Osteoblast (primary cell): Measurements from ENCODE around the gene SYT15. TPM values are rescaled to one million over a fixed set of nuclear protein-coding genes. Genes with fewer than 3 reads are reported as not detected.
"Not testable (repeated sequence)": the region's sequence is repeated elsewhere in the genome, so short reads cannot be mapped to it uniquely, and the experiment has no call there.

Experiments
- DNase-seq: peaks from one replicate; pipeline ENCODE4 v3.0.0; 2011; ENCODE audit warnings: low spot score, mixed read lengths; ENCODE audit not compliant: insufficient read length; ENCODE audit errors: missing footprints
- H2AFZ ChIP-seq: 2 replicates; pipeline ENCODE4 v1.6.0; 2011; ENCODE audit warnings: mild to moderate bottlenecking, low read length
- H3K27ac ChIP-seq: 2 replicates; pipeline ENCODE4 v1.5.1; 2011; ENCODE audit warnings: mild to moderate bottlenecking, low read depth, low read length, moderate library complexity
- H3K27me3 ChIP-seq: 2 replicates; pipeline ENCODE4 v1.6.0; 2012; ENCODE audit warnings: mild to moderate bottlenecking, control low read depth, inconsistent platforms, low read length, moderate library complexity; ENCODE audit not compliant: insufficient read depth
- H3K36me3 ChIP-seq: 2 replicates; pipeline ENCODE4 v1.5.1; 2011; ENCODE audit warnings: mild to moderate bottlenecking, low read length, control low read depth, moderate library complexity; ENCODE audit not compliant: insufficient read depth
- H3K4me1 ChIP-seq: 2 replicates; pipeline ENCODE4 v1.5.1; 2011; ENCODE audit warnings: mild to moderate bottlenecking, low read length, control low read depth, moderate library complexity; ENCODE audit not compliant: insufficient read depth
- H3K4me2 ChIP-seq: 2 replicates; pipeline ENCODE4 v1.6.0; 2011; ENCODE audit warnings: mild to moderate bottlenecking, low read length; ENCODE audit not compliant: insufficient read depth
- H3K4me3 ChIP-seq: fragments of 200-600 bp; sonication (generic); 3 replicates; pipeline ENCODE4 v1.5.1; 2012; ENCODE audit warnings: mild to moderate bottlenecking, low read length, inconsistent platforms; ENCODE audit not compliant: insufficient read depth
- H3K79me2 ChIP-seq: 2 replicates; pipeline ENCODE4 v1.6.0; 2012; ENCODE audit warnings: mild to moderate bottlenecking, low read length, control low read depth, inconsistent platforms; ENCODE audit not compliant: insufficient read depth
- H3K9me3 ChIP-seq: 2 replicates; pipeline ENCODE4 v1.5.1; 2011; ENCODE audit warnings: low read depth, low read length, control low read depth
- H4K20me1 ChIP-seq: 2 replicates; pipeline ENCODE4 v1.6.0; 2012; ENCODE audit warnings: mild to moderate bottlenecking, low read length, control low read depth; ENCODE audit not compliant: insufficient read depth
- CTCF ChIP-seq: IDR thresholded peaks from 2 replicates; pipeline ENCODE4 v1.5.1; 2011; ENCODE audit warnings: mild to moderate bottlenecking, low read depth, low read length, moderate library complexity; ENCODE audit errors: extremely low read depth
- total RNA-seq: library from RNA; depleted of rRNA; stranded (reverse); fragments of >200 nt; gene quantifications from 2 replicates; pipeline ENCODE4 v1.2.3, GENCODE V29; 2012

SYT15 gene
- total RNA-seq, 1 donor: under 0.01 TPM

- Histone ChIP-seq H2AFZ (no peak overlapping the region), H3K4me2 (no peak overlapping the region), H4K20me1 (peaks cover 4% of the 10 kb centered on the region), H3K27ac (no peak overlapping the region), H3K36me3 (no peaks in the 10 kb centered on the region), H3K4me3 (no peak overlapping the region), H3K9me3 (no peaks in the 10 kb centered on the region), H3K79me2 (no peaks in the 10 kb centered on the region), H3K27me3 (peaks cover 45% of the 10 kb centered on the region), H3K4me1 (no peaks in the 10 kb centered on the region)
- no peak for TF ChIP-seq CTCF
- no peak for DNase-seq
Measured at GRCh38 chr10:46560381-46560780, 18.5 kb upstream of the SYT15 start.

GRCh38 chr10:46560952-46561351, 18.0 kb upstream of the SYT15 start:
- Histone ChIP-seq H3K27me3 (peaks cover 40% of the 10 kb centered on the region), H3K4me2 (no peak overlapping the region), H3K4me1 (no peaks in the 10 kb centered on the region), H3K4me3 (no peak overlapping the region), H3K79me2 (no peaks in the 10 kb centered on the region), H3K36me3 (no peaks in the 10 kb centered on the region), H3K9me3 (no peaks in the 10 kb centered on the region), H4K20me1 (peaks cover 4% of the 10 kb centered on the region), H2AFZ (no peak overlapping the region), H3K27ac (no peak overlapping the region)
- no peak for TF ChIP-seq CTCF
- no peak for DNase-seq

GRCh38 chr10:46565591-46566332, 13.2 kb upstream of the SYT15 start:
- TF ChIP-seq CTCF: peak; percentile 51
- H3K9me3 ChIP-seq, H3K79me2 ChIP-seq, H3K4me2 ChIP-seq, H3K27ac ChIP-seq, DNase-seq, H4K20me1 ChIP-seq, H3K4me1 ChIP-seq, H3K36me3 ChIP-seq, H3K27me3 ChIP-seq, H3K4me3 ChIP-seq, H2AFZ ChIP-seq: not testable (repeated sequence)

GRCh38 chr10:46567151-46567550, 11.8 kb upstream of the SYT15 start:
- not testable (repeated sequence) for H3K27ac ChIP-seq, H3K4me1 ChIP-seq, H3K9me3 ChIP-seq, H3K4me3 ChIP-seq, H3K4me2 ChIP-seq, H3K36me3 ChIP-seq, DNase-seq, H3K27me3 ChIP-seq, H2AFZ ChIP-seq, H3K79me2 ChIP-seq, H4K20me1 ChIP-seq

GRCh38 chr10:46570655-46571054, 8.3 kb upstream of the SYT15 start:
- not testable (repeated sequence) for H3K4me2 ChIP-seq, DNase-seq, H4K20me1 ChIP-seq, H3K4me3 ChIP-seq, H3K9me3 ChIP-seq, H3K79me2 ChIP-seq, H3K27ac ChIP-seq, H3K27me3 ChIP-seq, H2AFZ ChIP-seq, H3K4me1 ChIP-seq, H3K36me3 ChIP-seq

GRCh38 chr10:46572765-46573164, 6.2 kb upstream of the SYT15 start:
- H3K36me3 ChIP-seq, H3K4me1 ChIP-seq, H3K4me3 ChIP-seq, H2AFZ ChIP-seq, H3K27me3 ChIP-seq, H3K27ac ChIP-seq, H3K79me2 ChIP-seq, H3K9me3 ChIP-seq, DNase-seq, H3K4me2 ChIP-seq, H4K20me1 ChIP-seq: not testable (repeated sequence)

GRCh38 chr10:46573314-46573713, 5.6 kb upstream of the SYT15 start:
- H4K20me1 ChIP-seq, H3K36me3 ChIP-seq, H3K27ac ChIP-seq, H3K4me3 ChIP-seq, DNase-seq, H3K27me3 ChIP-seq, H3K79me2 ChIP-seq, H3K9me3 ChIP-seq, H2AFZ ChIP-seq, H3K4me2 ChIP-seq, H3K4me1 ChIP-seq: not testable (repeated sequence)
